22Rv1 (cell line): ENCODE results near the gene SRMS.

ENCODE experiments used
- ZFX ChIP-seq: fragments of 450-650 bp; IDR thresholded peaks from 2 replicates; pipeline ENCODE4 v1.6.1; 2017; ENCODE audit warnings: antibody characterized with exemption, borderline replicate concordance
- TF ChIP-seq, protein P1 (sequence below): fragments of 450-650 bp; IDR thresholded peaks from 2 replicates; pipeline ENCODE4 v1.5.1; 2017; ENCODE audit warnings: mild to moderate bottlenecking

DNA sequence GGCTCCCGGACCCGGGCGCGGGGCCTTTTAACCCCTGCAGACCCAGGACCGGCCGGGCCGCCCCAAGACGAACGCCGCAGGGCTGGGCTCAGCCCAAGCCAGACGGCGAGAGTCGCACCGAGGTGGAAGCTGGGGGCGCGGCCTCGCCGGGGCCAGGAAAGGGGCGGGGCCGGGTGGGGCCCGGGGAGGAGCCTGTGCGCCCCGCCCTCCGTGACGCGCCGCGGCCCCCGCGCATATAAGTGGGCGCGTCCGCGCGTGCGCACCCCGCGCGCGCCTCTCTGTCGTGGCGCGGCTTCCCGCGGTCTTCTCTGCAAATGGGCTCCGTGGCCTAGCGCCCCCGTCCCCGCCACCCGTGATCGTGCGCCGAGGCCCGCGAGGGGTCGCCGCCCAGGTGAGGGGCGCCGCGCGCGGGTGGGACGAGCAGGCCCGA, 27.0 kb downstream of the SRMS start, which contains the start of gene PPDPF:
- TF ChIP-seq, protein P1, sequence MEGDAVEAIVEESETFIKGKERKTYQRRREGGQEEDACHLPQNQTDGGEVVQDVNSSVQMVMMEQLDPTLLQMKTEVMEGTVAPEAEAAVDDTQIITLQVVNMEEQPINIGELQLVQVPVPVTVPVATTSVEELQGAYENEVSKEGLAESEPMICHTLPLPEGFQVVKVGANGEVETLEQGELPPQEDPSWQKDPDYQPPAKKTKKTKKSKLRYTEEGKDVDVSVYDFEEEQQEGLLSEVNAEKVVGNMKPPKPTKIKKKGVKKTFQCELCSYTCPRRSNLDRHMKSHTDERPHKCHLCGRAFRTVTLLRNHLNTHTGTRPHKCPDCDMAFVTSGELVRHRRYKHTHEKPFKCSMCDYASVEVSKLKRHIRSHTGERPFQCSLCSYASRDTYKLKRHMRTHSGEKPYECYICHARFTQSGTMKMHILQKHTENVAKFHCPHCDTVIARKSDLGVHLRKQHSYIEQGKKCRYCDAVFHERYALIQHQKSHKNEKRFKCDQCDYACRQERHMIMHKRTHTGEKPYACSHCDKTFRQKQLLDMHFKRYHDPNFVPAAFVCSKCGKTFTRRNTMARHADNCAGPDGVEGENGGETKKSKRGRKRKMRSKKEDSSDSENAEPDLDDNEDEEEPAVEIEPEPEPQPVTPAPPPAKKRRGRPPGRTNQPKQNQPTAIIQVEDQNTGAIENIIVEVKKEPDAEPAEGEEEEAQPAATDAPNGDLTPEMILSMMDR: no peak
- no peak for TF ChIP-seq ZFX
